Caco-2 (cell line): ENCODE measurements around the gene ARL8B. TPM values are rescaled to one million over a fixed set of nuclear protein-coding genes. Genes with fewer than 3 reads are reported as not detected.

Experiments
- BruUV-seq: library from RNA; stranded (reverse); fragments of 400-500 nt; replicated peaks from 2 replicates; lab custom pipeline; 2021; lab: Mats Ljungman, UMichigan
- CTCF ChIA-PET: fragments of 300-600 bp; sonication (Branson Sonifier 250); formaldehyde crosslinking; loops from one replicate; lab custom pipeline; 2022; ENCODE audit warnings: antibody characterized with exemption; lab: Charles Lee
- POLR2A ChIA-PET: fragments of 300-600 bp; sonication (Branson Sonifier 250); formaldehyde crosslinking; loops from one replicate; lab custom pipeline; 2022; ENCODE audit warnings: antibody characterized with exemption; lab: Charles Lee
- DNase-seq, 2 experiments: peaks; one replicate each; pipeline versions ENCODE4 v3.0.0 to v3.0.0-alpha.2; 2020 to 2022
- H3K27me3 ChIP-seq: replicated peaks from 2 replicates; pipeline ENCODE4 v1.6.0; 2011; ENCODE audit warnings: low read length; ENCODE audit not compliant: control insufficient read depth, insufficient read depth
- H3K36me3 ChIP-seq: 2 replicates; pipeline ENCODE4 v1.5.1; 2011; ENCODE audit warnings: low read length; ENCODE audit not compliant: control insufficient read depth, insufficient read depth
- H3K4me1 ChIP-seq: fragments of 250-450 bp; sonication (Bioruptor Pico); 2 replicates; pipeline ENCODE4 v1.5.1; 2020; ENCODE audit warnings: mild to moderate bottlenecking
- H3K4me3 ChIP-seq: 2 replicates; pipeline ENCODE4 v1.5.1; 2011; ENCODE audit warnings: low read depth, mild to moderate bottlenecking, control low read depth, low read length
- H3K9me3 ChIP-seq: fragments of 250-450 bp; sonication (Bioruptor Pico); 2 replicates; pipeline ENCODE4 v1.5.1; 2020; ENCODE audit warnings: mild to moderate bottlenecking, moderate library complexity
- H3K27ac Mint-ChIP-seq: one replicate; pipeline ENCODE4 v1.8.0; 2022; ENCODE audit warnings: mixed read lengths; ENCODE audit not compliant: unreplicated experiment
- H3K27me3 Mint-ChIP-seq: one replicate; pipeline ENCODE4 v1.8.0; 2022; ENCODE audit warnings: mixed read lengths; ENCODE audit not compliant: insufficient read depth, unreplicated experiment
- H3K36me3 Mint-ChIP-seq: one replicate; pipeline ENCODE4 v1.8.0; 2022; ENCODE audit warnings: mild to moderate bottlenecking, mixed read lengths; ENCODE audit not compliant: insufficient read depth, unreplicated experiment
- H3K4me1 Mint-ChIP-seq: one replicate; pipeline ENCODE4 v1.8.0; 2022; ENCODE audit warnings: low read depth, mixed read lengths; ENCODE audit not compliant: unreplicated experiment
- H3K4me3 Mint-ChIP-seq: one replicate; pipeline ENCODE4 v1.8.0; 2022; ENCODE audit warnings: mild to moderate bottlenecking, moderate library complexity, mixed read lengths; ENCODE audit not compliant: unreplicated experiment
- H3K9me3 Mint-ChIP-seq: one replicate; pipeline ENCODE4 v1.8.0; 2022; ENCODE audit warnings: mixed read lengths; ENCODE audit not compliant: unreplicated experiment
- CTCF ChIP-seq, 2 experiments: fragments of 200-600 bp in 1 of 2; IDR thresholded peaks; 1 replicate in 1 of 2; 2 replicates in 1 of 2; pipeline versions ENCODE4 v1.5.1 to v1.8.0; 2011 to 2022; ENCODE audit warnings: antibody characterized with exemption in 1 of 2, control low read depth in 1 of 2, inconsistent platforms in 1 of 2, low read depth in 1 of 2, low read length in 1 of 2, mild to moderate bottlenecking in 1 of 2, moderate library complexity in 1 of 2; ENCODE audit not compliant: insufficient read depth in 1 of 2, severe bottlenecking in 1 of 2, unreplicated experiment in 1 of 2
- intact Hi-C: fragments of 100-400 bp; cut with micrococcal nuclease; formaldehyde crosslinking; loops from one replicate; pipeline ENCODE4 v1.10.0; 2022; ENCODE audit not compliant: unreplicated experiment
- total RNA-seq: library from RNA; stranded (reverse); gene quantifications from 2 replicates; pipeline ENCODE4 v1.2.3, GENCODE V29; 2022

Gene ARL8B
- total RNA-seq, 1 experiment from 2014 or later = 65.0 TPM

- BruUV-seq = no TSS peak
- POLR2A ChIA-PET = no interaction called here
Measured at GRCh38 chr3:5087209-5087608, 34.9 kb upstream of the ARL8B start.

DNA sequence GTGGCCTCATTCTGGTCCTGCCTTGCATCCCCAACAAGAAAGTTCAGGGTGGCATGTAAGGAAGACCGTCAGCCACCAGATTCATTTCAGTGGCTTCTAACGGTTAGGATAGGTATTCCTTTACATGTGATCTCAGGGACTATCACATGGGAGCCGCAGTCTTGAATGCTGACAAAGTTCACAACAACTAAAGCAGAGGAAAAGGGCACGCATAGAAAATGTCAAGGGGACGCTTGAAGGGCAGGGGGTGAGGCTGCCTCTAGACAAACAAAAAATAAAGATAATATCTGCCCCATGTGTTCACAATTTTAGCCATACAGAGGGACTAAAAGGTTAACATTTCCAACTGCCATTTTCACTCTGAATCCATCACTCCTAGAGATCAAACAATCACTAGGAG is 31.9 kb upstream of the ARL8B start:
- no TSS peak for BruUV-seq
- H3K27me3 ChIP-seq = no peaks in the 10 kb centered on the region
- peaks cover 12% of the 10 kb centered on the region for H3K4me1 ChIP-seq
- H3K9me3 ChIP-seq = no peaks in the 10 kb centered on the region
- ChIA-PET CTCF (interaction anchor here (0.7 kb wide), 1 partner anchor 33 kb away, joined by 3 read pairs; no protein-coding TSS in a partner anchor), POLR2A (no interaction called here)
- intact Hi-C loops = loop anchor here (2.0 kb wide), 1 partner anchor 19 kb away; no protein-coding TSS in a partner anchor
- no peak for TF ChIP-seq CTCF (IDR thresholded peaks at IDR 0.05; ENCODE audit: insufficient read depth in 1 of 2, low read depth in 1 of 2, low read length in 1 of 2, severe bottlenecking in 1 of 2, unreplicated experiment in 1 of 2)
- H3K27ac Mint-ChIP-seq = no peak overlapping the region
- H3K36me3 Mint-ChIP-seq = no peaks in the 10 kb centered on the region
- no peak overlapping the region for H3K4me3 Mint-ChIP-seq
- peaks cover 12% of the 10 kb centered on the region for H3K4me1 Mint-ChIP-seq
- H3K27me3 Mint-ChIP-seq = no peaks in the 10 kb centered on the region
- DNase-seq = no peak
- no peaks in the 10 kb centered on the region for H3K9me3 Mint-ChIP-seq
- no peak overlapping the region for H3K4me3 ChIP-seq
- H3K36me3 ChIP-seq = no peaks in the 10 kb centered on the region

More at GRCh38 chr3:5087209-5087608, 34.9 kb upstream of the ARL8B start:
- CTCF ChIA-PET = no interaction called here
- no peaks in the 10 kb centered on the region for H3K36me3 ChIP-seq
- H3K27me3 ChIP-seq = no peaks in the 10 kb centered on the region
- Mint-ChIP-seq H3K9me3 (no peaks in the 10 kb centered on the region), H3K27me3 (no peaks in the 10 kb centered on the region), H3K27ac (no peak overlapping the region), H3K4me1 (peaks cover 18% of the 10 kb centered on the region), H3K36me3 (no peaks in the 10 kb centered on the region), H3K4me3 (no peak overlapping the region)
- H3K4me1 ChIP-seq = peaks cover 13% of the 10 kb centered on the region
- H3K4me3 ChIP-seq = no peak overlapping the region
- DNase-seq = no peak
- no peaks in the 10 kb centered on the region for H3K9me3 ChIP-seq
- intact Hi-C loops = no loop called here
- TF ChIP-seq CTCF (IDR thresholded peaks at IDR 0.05; ENCODE audit: insufficient read depth in 1 of 2, low read depth in 1 of 2, low read length in 1 of 2, severe bottlenecking in 1 of 2, unreplicated experiment in 1 of 2) = no peak

DNA sequence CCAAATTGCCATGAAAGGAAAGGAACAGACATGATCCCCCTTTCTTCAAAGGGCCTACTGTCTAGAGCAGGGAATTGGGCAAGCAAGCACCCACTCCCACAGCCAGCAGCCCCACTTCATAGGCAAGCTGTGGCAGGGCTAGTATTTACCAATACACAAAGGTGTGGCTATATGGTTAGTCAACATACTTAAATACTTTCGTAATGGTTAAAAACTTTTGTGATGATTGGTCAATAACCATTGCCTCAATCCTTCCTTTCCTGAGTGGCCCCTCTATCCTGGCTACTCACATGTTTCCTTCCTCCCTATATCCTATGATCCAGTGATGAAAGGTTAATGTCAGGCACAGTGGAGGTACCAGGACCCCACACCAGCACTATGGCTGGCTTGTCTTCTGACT is 30.1 kb upstream of the ARL8B start:
- intact Hi-C loops = no loop called here
- Mint-ChIP-seq H3K27me3 (no peaks in the 10 kb centered on the region), H3K27ac (no peak overlapping the region), H3K9me3 (no peaks in the 10 kb centered on the region), H3K36me3 (no peaks in the 10 kb centered on the region), H3K4me3 (no peak overlapping the region), H3K4me1 (peaks cover 12% of the 10 kb centered on the region)
- H3K9me3 ChIP-seq = no peaks in the 10 kb centered on the region
- peak; percentile 34 to 45 for DNase-seq
- peaks cover 12% of the 10 kb centered on the region for H3K4me1 ChIP-seq
- no peak for TF ChIP-seq CTCF (IDR thresholded peaks at IDR 0.05; ENCODE audit: insufficient read depth in 1 of 2, low read depth in 1 of 2, low read length in 1 of 2, severe bottlenecking in 1 of 2, unreplicated experiment in 1 of 2)
- POLR2A ChIA-PET = no interaction called here
- H3K36me3 ChIP-seq = no peaks in the 10 kb centered on the region
- CTCF ChIA-PET = no interaction called here
- no peak overlapping the region for H3K4me3 ChIP-seq
- no TSS peak for BruUV-seq
- no peaks in the 10 kb centered on the region for H3K27me3 ChIP-seq
